GM12878 (cell line): ENCODE results near the gene CHRNE. TPM values are rescaled to one million over a fixed set of nuclear protein-coding genes. Genes with fewer than 3 reads are reported as not detected.
A peak's percentile ranks its signal among the peaks of the same experiment; 100 is the strongest.

Source experiments
- ATAC-seq: fragments of 200-7000 bp; cut with Tn5 transposase; 3 replicates; pipeline ENCODE4 v1.9.1; 2020; ENCODE audit warnings: mild to moderate bottlenecking, moderate library complexity
- BruUV-seq: library from RNA; stranded (reverse); fragments of 400-500 nt; replicated peaks from 2 replicates; lab custom pipeline; 2021; lab: Mats Ljungman, UMichigan
- CTCF ChIA-PET: fragments of 300-600 bp; sonication (Branson Sonifier 250); formaldehyde crosslinking; extraction: SDS; loops from one replicate; lab custom pipeline; 2021; ENCODE audit warnings: inconsistent platforms; lab: Yijun Ruan, JAX
- POLR2A ChIA-PET: fragments of 350-600 bp; formaldehyde crosslinking; extraction: SDS; loops from one replicate; lab custom pipeline; 2021; ENCODE audit warnings: inconsistent platforms; lab: Charles Lee
- RAD21 ChIA-PET: fragments of 300-600 bp; sonication (Branson Sonifier 250); formaldehyde crosslinking; loops from one replicate; lab custom pipeline; 2023; ENCODE audit warnings: antibody characterized with exemption; ENCODE audit not compliant: unreplicated experiment; lab: Charles Lee
- SMC1A ChIA-PET: fragments of 300-600 bp; sonication (Branson Sonifier 250); formaldehyde crosslinking; loops from one replicate; lab custom pipeline; 2023; ENCODE audit not compliant: unreplicated experiment, uncharacterized antibody; lab: Charles Lee
- DNase-seq: peaks from one replicate; pipeline ENCODE4 v3.0.0-alpha.2; 2011; ENCODE audit warnings: low read depth, low spot score
- FAIRE-seq: peaks from 3 replicates; lab custom pipeline; 2011; peaks lifted over from hg19 to GRCh38; lab: Jason Lieb, UNC
- H2AFZ ChIP-seq: 2 replicates; pipeline ENCODE4 v1.6.0; 2011; ENCODE audit warnings: low read depth, low read length, control low read depth; ENCODE audit not compliant: control insufficient read depth
- H3K27ac ChIP-seq: 2 replicates; pipeline ENCODE4 v1.5.1; 2011; ENCODE audit warnings: control low read depth; ENCODE audit not compliant: control insufficient read depth, insufficient read depth
- H3K27me3 ChIP-seq, 2 experiments: replicated peaks in 1 of 2; 2 replicates each; pipeline versions ENCODE4 v1.6.0 to v1.6.1; 2011; ENCODE audit warnings: low read length in 1 of 2; ENCODE audit not compliant: control insufficient read depth in 2 of 2, insufficient read depth in 2 of 2
- H3K36me3 ChIP-seq, 2 experiments: 2 replicates each; pipeline ENCODE4 v1.5.1; 2011; ENCODE audit warnings: low read length in 1 of 2; ENCODE audit not compliant: control insufficient read depth in 2 of 2, insufficient read depth in 2 of 2
- H3K4me1 ChIP-seq: 2 replicates; pipeline ENCODE4 v1.6.1; 2011; ENCODE audit warnings: mild to moderate bottlenecking, low read length, moderate library complexity, mixed read lengths; ENCODE audit not compliant: control insufficient read depth, insufficient read depth
- H3K4me2 ChIP-seq: 2 replicates; pipeline ENCODE4 v1.6.0; 2011; ENCODE audit warnings: control low read depth; ENCODE audit not compliant: control insufficient read depth, insufficient read depth
- H3K4me3 ChIP-seq: fragments of 200-600 bp; sonication (generic); 2 replicates; pipeline ENCODE4 v1.5.1; 2016
- H3K79me2 ChIP-seq: 2 replicates; pipeline ENCODE4 v1.6.0; 2011; ENCODE audit warnings: low read length; ENCODE audit not compliant: control insufficient read depth, insufficient read depth
- H3K9ac ChIP-seq: 2 replicates; pipeline ENCODE4 v1.8.0; 2011; ENCODE audit warnings: low read length, control low read depth, mixed read lengths; ENCODE audit not compliant: control insufficient read depth, insufficient read depth
- H3K9me3 ChIP-seq: replicated peaks from 3 replicates; pipeline ENCODE4 v1.5.1; 2011; ENCODE audit warnings: mild to moderate bottlenecking, low read length; ENCODE audit not compliant: control insufficient read depth, insufficient read depth
- H4K20me1 ChIP-seq: 2 replicates; pipeline ENCODE4 v1.6.0; 2011; ENCODE audit not compliant: control insufficient read depth, insufficient read depth
- CEBPB ChIP-seq, 2 experiments: fragments of 150-350 bp in 1 of 2; IDR thresholded peaks; 2 replicates each; pipeline ENCODE4 v1.6.1; 2012 to 2014; ENCODE audit warnings: low read depth in 2 of 2, low read length in 2 of 2, borderline replicate concordance in 1 of 2, inconsistent platforms in 1 of 2
- E2F4 ChIP-seq: IDR thresholded peaks from 2 replicates; pipeline ENCODE4 v1.6.1; 2012; ENCODE audit warnings: low read depth, low read length, improper control_type of control experiment
- ETV6 ChIP-seq, 2 experiments: fragments of 450-650 bp in 1 of 2; IDR thresholded peaks in 1 of 2; conservative IDR thresholded peaks in 1 of 2; 2 replicates each; pipeline ENCODE4 v1.6.1; 2014; ENCODE audit warnings: antibody characterized with exemption in 1 of 2, borderline replicate concordance in 1 of 2, low read depth in 1 of 2, mild to moderate bottlenecking in 1 of 2, moderate library complexity in 1 of 2
- LARP7 ChIP-seq: fragments of 450-650 bp; IDR thresholded peaks from 2 replicates; pipeline ENCODE4 v1.6.1; 2017; ENCODE audit warnings: mild to moderate bottlenecking
- MYC ChIP-seq: IDR thresholded peaks from 2 replicates; pipeline ENCODE4 v1.6.1; 2011; ENCODE audit warnings: mild to moderate bottlenecking, low read length, moderate library complexity, inconsistent platforms; ENCODE audit not compliant: insufficient read depth, insufficient replicate concordance, insufficient read length, severe bottlenecking
- PML ChIP-seq: IDR thresholded peaks from 2 replicates; pipeline ENCODE4 v1.6.1; 2012; ENCODE audit warnings: low read length, inconsistent platforms
- POLR2AphosphoS2 ChIP-seq: IDR thresholded peaks from 2 replicates; pipeline ENCODE4 v1.6.1; 2011; ENCODE audit warnings: low read depth, mild to moderate bottlenecking, low read length, improper control_type of control experiment, moderate library complexity
- RAD51 ChIP-seq: fragments of 450-650 bp; IDR thresholded peaks from 2 replicates; pipeline ENCODE4 v1.6.1; 2016; ENCODE audit warnings: moderate library complexity, mild to moderate bottlenecking, inconsistent platforms
- SREBF1 ChIP-seq: IDR thresholded peaks from 2 replicates; pipeline ENCODE4 v1.6.1; 2012; ENCODE audit warnings: mild to moderate bottlenecking, low read length
- TCF3 ChIP-seq: IDR thresholded peaks from 2 replicates; pipeline ENCODE4 v1.6.1; 2012; ENCODE audit warnings: low read depth, mild to moderate bottlenecking, low read length, borderline replicate concordance; ENCODE audit not compliant: insufficient read depth
- TCF7 ChIP-seq: IDR thresholded peaks from 2 replicates; pipeline ENCODE4 v1.6.1; 2014; ENCODE audit warnings: antibody characterized with exemption, borderline replicate concordance
- WGBS: methylation state at CpG from one replicate; pipeline ENCODE4 v1.1.6; 2016; ENCODE audit warnings: low lambda C conversion rate; ENCODE audit not compliant: insufficient replicate concordance, insufficient coverage; ENCODE audit errors: missing lambda C conversion rate; 5-methylcytosine and 5-hydroxymethylcytosine counted together
- in situ Hi-C: fragments of 300-500 bp; cut with MboI; formaldehyde crosslinking; loops from 9 replicates; pipeline ENCODE4 v1.14.3; 2018; ENCODE audit warnings: mixed read lengths
- intact Hi-C: fragments of 100-400 bp; cut with micrococcal nuclease; formaldehyde crosslinking; loops from one replicate; pipeline ENCODE4 v1.14.2; 2022; ENCODE audit not compliant: unreplicated experiment
- polyA plus RNA-seq, 11 experiments: library from polyadenylated mRNA; depleted of rRNA in 4 of 11; unstranded in 6 of 11; stranded (reverse) in 5 of 11; fragments of >200 nt; fragmentation: Nextera tagmentation in 4 of 11; fragmentation: Illumina TruSeq in 1 of 11; extraction: Ambion mirVana in 4 of 11; extraction: Trizol in 1 of 11; gene quantifications; 1 replicate in 1 of 11; 2 replicates in 10 of 11; pipeline versions ENCODE4 v1.2.1 to v1.2.3, GENCODE V29; 2011 to 2016; ENCODE audit warnings: inconsistent platforms in 2 of 11, missing spikeins in 2 of 11, low read depth in 1 of 11
- total RNA-seq, 4 experiments: library from RNA; depleted of rRNA in 3 of 4; stranded (reverse); fragments of >200 nt in 3 of 4; fragmentation: Illumina TruSeq in 1 of 4; extraction: Trizol in 1 of 4; gene quantifications; 2 replicates each; pipeline versions ENCODE4 v1.2.1 to v1.2.3, GENCODE V29; 2013 to 2021
- TF ChIP-seq, protein P1 (sequence below): IDR thresholded peaks from 2 replicates; pipeline ENCODE4 v1.6.1; 2011; ENCODE audit warnings: borderline replicate concordance, low read depth, mild to moderate bottlenecking, moderate library complexity, mixed read lengths, low read length; ENCODE audit not compliant: insufficient read depth; ENCODE audit errors: extremely low read length
- TF ChIP-seq, protein P2 (sequence below): fragments of 450-650 bp; IDR thresholded peaks from 2 replicates; pipeline ENCODE4 v1.6.1; 2017; ENCODE audit warnings: mild to moderate bottlenecking, low read depth, inconsistent platforms; ENCODE audit not compliant: poor library complexity, severe bottlenecking
- TF ChIP-seq, protein P3 (sequence below): IDR thresholded peaks from 2 replicates; pipeline ENCODE4 v1.6.1; 2011; ENCODE audit warnings: low read depth, low read length, improper control_type of control experiment, borderline replicate concordance

CHRNE gene
- total and polyA plus RNA-seq, 10 of the 15 experiments (the other 5 are each of a cell fraction or from before 2014, with no cell fraction given): 0.05 to 0.11 (median 0.08) TPM; not detected in 6

DNA sequence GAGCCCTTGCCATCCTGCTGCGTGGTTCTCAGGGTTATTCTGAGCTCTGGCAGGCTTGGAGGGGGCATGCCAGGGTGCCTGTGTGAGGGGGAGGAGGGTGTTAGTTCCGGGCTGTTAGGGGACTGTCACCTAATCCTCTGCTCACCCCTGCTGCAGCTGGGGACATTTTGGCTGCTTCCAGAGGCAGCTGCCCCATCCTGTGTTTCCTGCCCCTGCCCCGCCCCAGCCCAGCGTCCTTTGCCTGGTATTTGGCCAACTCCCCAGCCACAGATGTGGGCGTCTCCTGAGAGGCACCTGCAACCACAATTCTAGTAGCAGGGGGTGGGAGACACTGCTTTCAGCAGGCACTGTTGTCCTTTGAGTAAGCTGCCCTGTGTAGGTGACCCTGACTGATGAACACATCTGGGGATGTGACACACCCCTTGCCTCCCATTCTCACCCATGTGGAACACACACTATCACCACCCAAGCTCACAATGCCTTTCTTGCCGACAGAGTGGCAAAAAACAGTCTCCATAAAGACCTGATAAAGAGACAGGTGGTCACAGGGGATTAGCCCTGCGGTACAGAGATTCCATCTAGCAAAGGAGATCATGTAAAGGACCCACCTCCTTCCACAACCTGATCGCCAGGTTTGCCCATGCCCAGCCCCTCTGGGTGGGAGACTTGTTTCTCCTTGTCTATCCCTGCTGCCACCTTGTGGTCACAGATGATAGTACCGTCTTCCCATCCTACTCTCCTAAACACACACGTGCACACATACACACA, at the start of gene CHRNE (continued):
- TF ChIP-seq, protein P1, sequence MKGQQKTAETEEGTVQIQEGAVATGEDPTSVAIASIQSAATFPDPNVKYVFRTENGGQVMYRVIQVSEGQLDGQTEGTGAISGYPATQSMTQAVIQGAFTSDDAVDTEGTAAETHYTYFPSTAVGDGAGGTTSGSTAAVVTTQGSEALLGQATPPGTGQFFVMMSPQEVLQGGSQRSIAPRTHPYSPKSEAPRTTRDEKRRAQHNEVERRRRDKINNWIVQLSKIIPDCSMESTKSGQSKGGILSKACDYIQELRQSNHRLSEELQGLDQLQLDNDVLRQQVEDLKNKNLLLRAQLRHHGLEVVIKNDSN: no peak
- TF ChIP-seq ETV6 (conservative IDR thresholded peaks at IDR 0.05 in 1 of 2, IDR thresholded peaks at IDR 0.05 in 1 of 2; ENCODE audit: borderline replicate concordance in 1 of 2, low read depth in 1 of 2): no peak

DNA sequence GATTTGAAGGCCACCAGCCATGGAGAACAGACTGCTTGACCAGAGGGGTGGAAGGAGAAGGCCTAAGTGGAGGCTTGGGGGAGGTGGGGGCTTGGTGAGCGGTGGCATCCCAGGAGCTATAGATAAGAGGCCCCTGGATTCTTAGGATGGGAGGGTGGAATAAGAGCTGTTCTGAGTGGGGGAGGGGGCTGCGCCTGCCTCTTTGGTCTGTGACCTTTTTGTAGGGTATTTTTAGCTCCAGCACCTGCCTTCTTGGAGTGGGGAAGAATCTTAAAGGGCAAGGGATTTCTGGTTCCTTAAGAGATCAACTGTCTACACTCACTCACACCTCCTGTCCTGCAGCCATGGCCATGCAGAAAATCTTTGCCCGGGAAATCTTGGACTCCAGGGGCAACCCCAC, 48.6 kb upstream of the CHRNE start:
- no TSS peak for BruUV-seq
- ATAC-seq: no peak
- ChIA-PET RAD21 (interaction anchor here (2.0 to 9.8 kb wide), 2 partner anchors 11 to 14 kb away, joined by 7 to 73 read pairs; partner anchors contain the start of genes RNF167, SLC25A11 and SPAG7), SMC1A (interaction anchor here (1.0 to 3.4 kb wide), 3 partner anchors 10 to 15 kb away, joined by 3 to 24 read pairs (median 12); partner anchors contain the start of genes RNF167, SLC25A11 and SPAG7), CTCF (interaction anchor here (1.2 to 3.4 kb wide), 6 partner anchors 11 to 386 kb away, joined by 3 to 23 read pairs (median 7); partner anchors contain the start of genes RNF167, SLC25A11 and SPAG7), POLR2A (interaction anchor here (0.7 to 17.5 kb wide), 6 partner anchors 8 to 332 kb away, joined by 3 to 272 read pairs (median 4); partner anchors contain the start of genes RNF167, SLC25A11 and SPAG7)
- no peaks in the 10 kb centered on the region for H3K27me3 ChIP-seq
- H3K4me3 ChIP-seq: no peak overlapping the region
- H3K36me3 ChIP-seq: peaks cover 2 to 3% of the 10 kb centered on the region in 2 experiments; a peak in 3 of 4 replicates
- intact Hi-C loops: no loop called here
- DNase-seq: no peak
- peaks cover 4% of the 10 kb centered on the region; the same call in 1 of the 2 replicates for H4K20me1 ChIP-seq
- peak overlapping the region; percentile 85; the same call in 1 of the 2 replicates for H3K27ac ChIP-seq
- H3K79me2 ChIP-seq: peaks cover 33% of the 10 kb centered on the region
- no peak overlapping the region for H2AFZ ChIP-seq
- 74% methylated on average over 3 of the region's 3 CpGs for WGBS
- no peaks in the 10 kb centered on the region for H3K9me3 ChIP-seq
- FAIRE-seq: no peak
- peak overlapping the region; percentile 97; the same call in 1 of the 2 replicates for H3K9ac ChIP-seq
- in situ Hi-C loops: no loop called here
- peak overlapping the region; percentile 93 for H3K4me2 ChIP-seq
- H3K4me1 ChIP-seq: peaks cover 17% of the 10 kb centered on the region
- TF ChIP-seq TCF7: no peak
- TF ChIP-seq PML: no peak
- TF ChIP-seq RAD51: no peak
- no peak for TF ChIP-seq LARP7
- TF ChIP-seq POLR2AphosphoS2: no peak
- TF ChIP-seq, protein P2, sequence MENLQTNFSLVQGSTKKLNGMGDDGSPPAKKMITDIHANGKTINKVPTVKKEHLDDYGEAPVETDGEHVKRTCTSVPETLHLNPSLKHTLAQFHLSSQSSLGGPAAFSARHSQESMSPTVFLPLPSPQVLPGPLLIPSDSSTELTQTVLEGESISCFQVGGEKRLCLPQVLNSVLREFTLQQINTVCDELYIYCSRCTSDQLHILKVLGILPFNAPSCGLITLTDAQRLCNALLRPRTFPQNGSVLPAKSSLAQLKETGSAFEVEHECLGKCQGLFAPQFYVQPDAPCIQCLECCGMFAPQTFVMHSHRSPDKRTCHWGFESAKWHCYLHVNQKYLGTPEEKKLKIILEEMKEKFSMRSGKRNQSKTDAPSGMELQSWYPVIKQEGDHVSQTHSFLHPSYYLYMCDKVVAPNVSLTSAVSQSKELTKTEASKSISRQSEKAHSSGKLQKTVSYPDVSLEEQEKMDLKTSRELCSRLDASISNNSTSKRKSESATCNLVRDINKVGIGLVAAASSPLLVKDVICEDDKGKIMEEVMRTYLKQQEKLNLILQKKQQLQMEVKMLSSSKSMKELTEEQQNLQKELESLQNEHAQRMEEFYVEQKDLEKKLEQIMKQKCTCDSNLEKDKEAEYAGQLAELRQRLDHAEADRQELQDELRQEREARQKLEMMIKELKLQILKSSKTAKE: no peak
- no peak for TF ChIP-seq MYC
- TF ChIP-seq, protein P3, sequence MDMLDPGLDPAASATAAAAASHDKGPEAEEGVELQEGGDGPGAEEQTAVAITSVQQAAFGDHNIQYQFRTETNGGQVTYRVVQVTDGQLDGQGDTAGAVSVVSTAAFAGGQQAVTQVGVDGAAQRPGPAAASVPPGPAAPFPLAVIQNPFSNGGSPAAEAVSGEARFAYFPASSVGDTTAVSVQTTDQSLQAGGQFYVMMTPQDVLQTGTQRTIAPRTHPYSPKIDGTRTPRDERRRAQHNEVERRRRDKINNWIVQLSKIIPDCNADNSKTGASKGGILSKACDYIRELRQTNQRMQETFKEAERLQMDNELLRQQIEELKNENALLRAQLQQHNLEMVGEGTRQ: no peak
- TF ChIP-seq E2F4: no peak
- no peak for TF ChIP-seq TCF3
- no peak for TF ChIP-seq CEBPB (IDR thresholded peaks at IDR 0.05; ENCODE audit: borderline replicate concordance in 1 of 2, low read depth in 2 of 2, low read length in 2 of 2)
- no peak for TF ChIP-seq SREBF1
